BE2C (cell line): ENCODE results near the gene ABCG8. TPM values are rescaled to one million over a fixed set of nuclear protein-coding genes. Genes with fewer than 3 reads are reported as not detected.

Experiments used
- DNase-seq: peaks from one replicate; pipeline ENCODE4 v3.0.0-alpha.2; 2020
- H3K27me3 ChIP-seq: fragments of 250-450 bp; sonication (Bioruptor Pico); 2 replicates; pipeline ENCODE4 v1.5.1; 2020; ENCODE audit warnings: mild to moderate bottlenecking
- H3K36me3 ChIP-seq: fragments of 250-450 bp; sonication (Bioruptor Pico); 2 replicates; pipeline ENCODE4 v1.5.1; 2020; ENCODE audit warnings: mild to moderate bottlenecking
- H3K4me1 ChIP-seq: fragments of 250-450 bp; sonication (Bioruptor Pico); 2 replicates; pipeline ENCODE4 v1.5.1; 2020
- H3K4me3 ChIP-seq: 2 replicates; pipeline ENCODE4 v1.5.1; 2011; ENCODE audit warnings: low read depth, low read length
- H3K9me3 ChIP-seq: fragments of 250-450 bp; sonication (Bioruptor Pico); 2 replicates; pipeline ENCODE4 v1.5.1; 2020
- polyA plus RNA-seq: library from polyadenylated mRNA; unstranded; fragments of >200 nt; gene quantifications from one replicate; pipeline ENCODE4 v1.2.1, GENCODE V29; 2012; ENCODE audit warnings: low read depth, missing spikeins; ENCODE audit not compliant: insufficient read length, insufficient read depth
- TF ChIP-seq, protein P1 (sequence below): IDR thresholded peaks from 2 replicates; pipeline ENCODE4 v1.5.1; 2012; ENCODE audit warnings: mild to moderate bottlenecking, low read depth, low read length

ABCG8 gene
- polyA plus RNA-seq: 0.19 TPM

DNA sequence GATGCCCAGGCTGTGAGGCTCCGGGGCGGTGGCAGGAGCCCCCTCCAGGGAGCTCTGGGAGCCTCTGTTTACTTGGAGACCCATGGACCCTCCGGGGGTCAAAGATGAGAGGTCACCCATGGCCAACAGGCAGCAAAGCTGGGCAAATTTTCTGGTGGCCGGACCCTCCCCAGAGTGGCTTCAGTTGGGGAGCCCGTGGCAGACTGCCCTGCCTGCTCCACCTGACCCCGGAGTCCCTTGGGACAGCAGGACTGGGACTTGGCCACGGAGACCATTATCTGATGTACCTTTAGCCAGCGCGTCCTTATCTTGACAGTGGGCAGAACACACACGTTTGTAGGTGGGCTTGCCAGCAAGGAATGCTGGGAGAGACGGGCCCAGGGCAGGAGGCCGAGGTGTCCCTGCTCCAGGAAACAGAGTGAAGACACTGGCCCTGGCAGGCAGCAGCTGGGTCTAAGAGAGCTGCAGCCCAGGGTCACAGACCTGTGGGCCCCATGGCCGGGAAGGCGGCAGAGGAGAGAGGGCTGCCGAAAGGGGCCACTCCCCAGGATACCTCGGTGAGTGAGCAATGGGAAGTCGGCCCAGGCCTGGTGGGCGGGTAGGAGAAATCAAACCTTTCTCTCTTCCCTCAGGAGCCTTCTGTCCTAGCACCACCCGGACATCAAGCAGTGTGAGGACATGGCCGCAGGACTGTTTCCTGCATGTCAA is at the start of gene ABCG8, which contains the start of gene ABCG5:
Gene ABCG8 (plus strand): TSS at position 412 of the 708 bp plus-strand sequence. CDS start 83 bp downstream, at position 495.
Gene ABCG5 (minus strand): TSS at position 280 of the 708 bp plus-strand sequence. CDS start 160 bp downstream, at position 120.
- no peaks in the 10 kb centered on the region for H3K9me3 ChIP-seq
- H3K36me3 ChIP-seq: no peaks in the 10 kb centered on the region
- peaks cover 5% of the 10 kb centered on the region for H3K4me1 ChIP-seq
- DNase-seq: no peak
- TF ChIP-seq, protein P1, sequence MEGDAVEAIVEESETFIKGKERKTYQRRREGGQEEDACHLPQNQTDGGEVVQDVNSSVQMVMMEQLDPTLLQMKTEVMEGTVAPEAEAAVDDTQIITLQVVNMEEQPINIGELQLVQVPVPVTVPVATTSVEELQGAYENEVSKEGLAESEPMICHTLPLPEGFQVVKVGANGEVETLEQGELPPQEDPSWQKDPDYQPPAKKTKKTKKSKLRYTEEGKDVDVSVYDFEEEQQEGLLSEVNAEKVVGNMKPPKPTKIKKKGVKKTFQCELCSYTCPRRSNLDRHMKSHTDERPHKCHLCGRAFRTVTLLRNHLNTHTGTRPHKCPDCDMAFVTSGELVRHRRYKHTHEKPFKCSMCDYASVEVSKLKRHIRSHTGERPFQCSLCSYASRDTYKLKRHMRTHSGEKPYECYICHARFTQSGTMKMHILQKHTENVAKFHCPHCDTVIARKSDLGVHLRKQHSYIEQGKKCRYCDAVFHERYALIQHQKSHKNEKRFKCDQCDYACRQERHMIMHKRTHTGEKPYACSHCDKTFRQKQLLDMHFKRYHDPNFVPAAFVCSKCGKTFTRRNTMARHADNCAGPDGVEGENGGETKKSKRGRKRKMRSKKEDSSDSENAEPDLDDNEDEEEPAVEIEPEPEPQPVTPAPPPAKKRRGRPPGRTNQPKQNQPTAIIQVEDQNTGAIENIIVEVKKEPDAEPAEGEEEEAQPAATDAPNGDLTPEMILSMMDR: no peak
- no peak within 1 kb of the TSS for H3K4me3 ChIP-seq
- H3K27me3 ChIP-seq: no peaks in the 10 kb centered on the region

DNA sequence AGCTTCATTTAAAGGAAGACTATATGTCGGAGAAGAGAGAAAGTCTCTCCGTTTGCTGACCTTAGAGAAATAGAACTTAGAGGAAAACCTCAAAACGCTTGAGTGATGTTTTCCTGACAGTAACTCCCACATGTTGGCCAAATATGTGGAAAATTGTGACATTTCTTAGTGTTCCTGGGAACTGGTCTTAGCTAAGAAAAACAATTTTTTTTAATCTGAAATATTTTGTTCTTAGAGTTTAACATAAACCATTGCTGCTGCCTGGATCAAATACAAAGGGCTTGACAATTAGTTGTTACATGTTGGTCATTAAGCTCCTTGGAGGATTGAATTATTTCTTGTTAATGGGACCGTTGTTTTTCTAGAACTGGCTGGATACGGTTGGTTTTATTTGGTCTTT is 48.6 kb upstream of the ABCG8 start:
- H3K4me1 ChIP-seq: no peaks in the 10 kb centered on the region
- no peaks in the 10 kb centered on the region for H3K27me3 ChIP-seq
- H3K36me3 ChIP-seq: no peaks in the 10 kb centered on the region
- no peak overlapping the region for H3K4me3 ChIP-seq
- DNase-seq: no peak
- TF ChIP-seq, protein P1: no peak
- no peaks in the 10 kb centered on the region for H3K9me3 ChIP-seq

DNA sequence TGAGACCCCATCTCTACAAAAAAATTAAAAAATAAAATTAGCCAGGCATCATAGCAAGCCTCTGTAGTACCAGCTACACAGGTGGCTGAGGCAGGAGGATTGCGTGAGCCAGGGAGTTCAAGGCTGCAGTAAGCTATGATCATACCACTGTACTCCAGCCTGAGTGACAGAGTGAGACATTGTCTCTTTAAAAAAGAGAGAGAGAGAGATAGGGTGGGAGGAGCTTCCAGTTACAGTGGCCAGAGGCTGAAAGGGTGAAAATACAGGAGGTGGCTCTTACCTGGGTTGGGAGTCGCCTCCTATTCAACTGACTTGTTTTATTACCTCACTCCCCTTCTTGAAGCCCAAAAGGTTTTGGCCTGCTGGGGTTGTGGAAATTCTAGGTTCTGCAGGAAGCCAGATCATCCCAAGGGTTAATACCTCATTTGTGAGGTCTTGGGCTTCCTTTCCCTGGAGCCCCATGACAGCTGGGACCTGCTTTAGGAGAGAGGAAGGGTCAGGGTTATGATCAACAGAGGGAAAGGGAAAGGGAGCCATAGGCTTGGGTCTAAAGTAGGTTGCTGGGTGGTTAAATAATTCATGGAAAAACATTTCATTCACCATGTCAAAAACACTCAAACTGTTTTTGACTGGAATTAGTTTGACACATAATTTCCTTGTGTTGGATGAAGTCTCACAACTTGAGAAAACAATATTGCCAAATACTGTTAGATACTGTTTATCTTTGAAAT is 47.6 kb upstream of the ABCG8 start:
- TF ChIP-seq, protein P1: no peak
- no peak for DNase-seq
- no peaks in the 10 kb centered on the region for H3K4me1 ChIP-seq

DNA sequence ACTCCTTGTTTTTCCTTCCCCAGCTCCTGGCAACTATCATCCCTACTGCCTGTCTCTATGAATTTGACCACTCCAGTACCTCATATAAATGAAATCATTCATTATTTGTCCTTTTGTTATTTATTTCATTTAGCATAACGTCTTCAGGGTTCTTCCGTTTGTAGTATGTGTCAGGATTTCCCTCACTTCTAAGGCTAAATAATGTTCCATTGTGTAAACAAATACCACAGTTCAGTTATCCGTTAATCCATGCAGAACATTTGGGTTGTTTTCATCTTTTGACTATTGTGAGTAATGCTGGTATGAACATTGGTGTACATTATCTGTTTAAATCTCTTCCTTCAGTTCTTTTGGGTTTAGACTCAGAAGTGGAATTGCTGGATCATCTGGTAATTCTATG is 46.1 kb upstream of the ABCG8 start:
- Histone ChIP-seq H3K36me3 (no peaks in the 10 kb centered on the region), H3K9me3 (no peaks in the 10 kb centered on the region), H3K27me3 (no peaks in the 10 kb centered on the region), H3K4me1 (no peaks in the 10 kb centered on the region), H3K4me3 (no peak overlapping the region)
- TF ChIP-seq, protein P1: no peak
- DNase-seq: no peak

More for the DNA sequence above, 47.6 kb upstream of the ABCG8 start:
- Histone ChIP-seq H3K4me3 (no peak overlapping the region), H3K9me3 (no peaks in the 10 kb centered on the region), H3K36me3 (no peaks in the 10 kb centered on the region), H3K27me3 (no peaks in the 10 kb centered on the region)

DNA sequence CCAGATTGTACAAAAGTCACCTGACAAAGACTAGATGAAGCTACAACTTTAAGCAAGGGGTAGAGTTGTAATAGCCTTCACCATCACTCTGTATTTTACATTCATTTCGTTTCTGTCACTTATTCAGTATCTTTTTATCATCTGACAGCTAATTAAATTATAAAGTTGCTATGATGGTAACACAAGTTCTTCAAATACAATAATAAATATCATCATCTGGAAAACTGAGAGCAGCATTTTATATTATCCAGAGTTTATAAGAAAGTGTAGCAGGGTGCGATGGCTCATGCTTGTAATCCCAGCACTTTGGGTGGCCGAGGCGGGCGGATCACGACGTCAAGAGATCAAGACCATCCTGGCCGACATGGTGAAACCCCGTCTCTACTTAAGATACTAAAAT is 43.8 kb upstream of the ABCG8 start:
- TF ChIP-seq, protein P1: no peak
- Histone ChIP-seq H3K36me3 (no peaks in the 10 kb centered on the region), H3K27me3 (no peaks in the 10 kb centered on the region), H3K4me1 (no peaks in the 10 kb centered on the region), H3K9me3 (no peaks in the 10 kb centered on the region), H3K4me3 (no peak overlapping the region)
- no peak for DNase-seq

DNA sequence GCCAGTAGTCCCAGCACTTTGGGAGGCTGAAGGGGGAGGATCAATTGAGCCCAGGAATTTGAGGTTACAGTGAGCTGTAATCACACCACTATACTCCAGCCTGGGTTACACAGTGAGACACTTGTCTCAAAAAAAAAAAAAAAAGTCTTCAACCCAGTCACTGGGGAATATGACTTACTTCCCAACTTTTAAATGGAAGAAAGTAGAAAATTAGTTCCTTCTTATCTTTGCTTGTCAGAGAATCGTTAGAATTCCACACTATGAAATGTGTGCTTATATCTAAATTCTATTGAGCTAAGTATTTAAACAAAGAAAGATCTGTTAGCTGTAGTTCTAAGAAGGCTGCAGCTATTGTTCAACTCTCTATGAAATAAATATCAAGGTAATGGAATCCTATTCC is 42.6 kb upstream of the ABCG8 start:
- Histone ChIP-seq H3K4me3 (no peak overlapping the region), H3K9me3 (no peaks in the 10 kb centered on the region), H3K4me1 (no peaks in the 10 kb centered on the region), H3K36me3 (no peaks in the 10 kb centered on the region), H3K27me3 (no peaks in the 10 kb centered on the region)
- DNase-seq: no peak
- TF ChIP-seq, protein P1: no peak
